ENCODE data around the gene MAT2A.
"Not testable (repeated sequence)": the region's sequence is repeated elsewhere in the genome, so short reads cannot be mapped to it uniquely, and the experiment has no call there.

MAT2A gene

GRCh38 chr2:85588236-85588635 lies 49.3 kb downstream of the MAT2A start:
- DNase-seq (ENCODE audit: low read depth), result no peak
- no peak overlapping the region for H3K4me3 ChIP-seq (ENCODE audit: low read length)
- no peak for TF ChIP-seq CTCF (IDR thresholded peaks at IDR 0.05; ENCODE audit: insufficient read depth, low read depth, low read length, missing control alignments)

- TF ChIP-seq CTCF (IDR thresholded peaks at IDR 0.05; ENCODE audit: insufficient read depth, low read depth, low read length, missing control alignments), result no peak
- DNase-seq (ENCODE audit: low read depth), result no peak
- no peak overlapping the region for H3K4me3 ChIP-seq (ENCODE audit: low read length)
Measured at GRCh38 chr2:85588645-85589044, 49.7 kb downstream of the MAT2A start.

GRCh38 chr2:85589181-85589580 lies 50.2 kb downstream of the MAT2A start:
- no peak overlapping the region for H3K4me3 ChIP-seq (ENCODE audit: low read length)

GRCh38 chr2:85589982-85590791 lies 51.2 kb downstream of the MAT2A start:
- H3K4me3 ChIP-seq (ENCODE audit: low read length), result no peak overlapping the region
- no peak for TF ChIP-seq CTCF (IDR thresholded peaks at IDR 0.05; ENCODE audit: insufficient read depth, low read depth, low read length, missing control alignments)
- peak; percentile 68 for DNase-seq (ENCODE audit: low read depth)

More at GRCh38 chr2:85589181-85589580, 50.2 kb downstream of the MAT2A start:
- no peak for DNase-seq (ENCODE audit: low read depth)
- TF ChIP-seq CTCF (IDR thresholded peaks at IDR 0.05; ENCODE audit: insufficient read depth, low read depth, low read length, missing control alignments), result no peak

GRCh38 chr2:85590950-85591349 lies 52.0 kb downstream of the MAT2A start:
- no peak for TF ChIP-seq CTCF (IDR thresholded peaks at IDR 0.05; ENCODE audit: insufficient read depth, low read depth, low read length, missing control alignments)
- no peak overlapping the region for H3K4me3 ChIP-seq (ENCODE audit: low read length)
- no peak for DNase-seq (ENCODE audit: low read depth)

GRCh38 chr2:85591563-85591962 lies 52.6 kb downstream of the MAT2A start:
- no peak for TF ChIP-seq CTCF (IDR thresholded peaks at IDR 0.05; ENCODE audit: insufficient read depth, low read depth, low read length, missing control alignments)
- H3K4me3 ChIP-seq (ENCODE audit: low read length), result no peak overlapping the region
- no peak for DNase-seq (ENCODE audit: low read depth)

- H3K4me3 ChIP-seq (ENCODE audit: low read length), result not testable (repeated sequence)
Measured at GRCh38 chr2:85592299-85592698, 53.3 kb downstream of the MAT2A start.

More at GRCh38 chr2:85592299-85592698, 53.3 kb downstream of the MAT2A start:
- DNase-seq (ENCODE audit: low read depth), result not testable (repeated sequence)
